ENCODE results near the gene C4BPB. TPM values are rescaled to one million over a fixed set of nuclear protein-coding genes. Genes with fewer than 3 reads are reported as not detected.

The C4BPB gene
- total and polyA plus RNA-seq, 2 of the 13 experiments (the other 11 are each of a cell fraction or from before 2014, with no cell fraction given), result 155 to 266 TPM

GRCh38 chr1:207050480-207051190 lies 38.0 kb upstream of the C4BPB start (continued):
- TF ChIP-seq ZUFSP (CRISPR knock-in tag; IDR thresholded peaks at IDR 0.05; ENCODE audit: borderline replicate concordance) (no peak), ELF3 (CRISPR knock-in tag; IDR thresholded peaks at IDR 0.05) (no peak), ZNF773 (CRISPR knock-in tag; IDR thresholded peaks at IDR 0.05; ENCODE audit: borderline replicate concordance) (no peak; the same call in 1 of the 2 replicates), SSRP1 (CRISPR knock-in tag; IDR thresholded peaks at IDR 0.05) (no peak), RFX5 (IDR thresholded peaks at IDR 0.05; ENCODE audit: low read depth, low read length) (0 out of 2 replicates have a peak, but pooled peaks have one; percentile 5), SPEN (CRISPR knock-in tag; IDR thresholded peaks at IDR 0.05; ENCODE audit: low read depth) (peak; percentile 34), ZSCAN12 (CRISPR knock-in tag; IDR thresholded peaks at IDR 0.05) (no peak), ZNF790 (CRISPR knock-in tag; IDR thresholded peaks at IDR 0.05; ENCODE audit: borderline replicate concordance) (no peak), FOXK1 (CRISPR knock-in tag; IDR thresholded peaks at IDR 0.05; ENCODE audit: borderline replicate concordance, low read depth) (0 out of 2 replicates have a peak, but pooled peaks have one; percentile 8), THAP9 (CRISPR knock-in tag; IDR thresholded peaks at IDR 0.05; ENCODE audit: borderline replicate concordance) (peak; percentile 99), PAWR (CRISPR knock-in tag; IDR thresholded peaks at IDR 0.05; ENCODE audit: borderline replicate concordance) (no peak), ZNF577 (CRISPR knock-in tag; IDR thresholded peaks at IDR 0.05; ENCODE audit: borderline replicate concordance, low read depth) (no peak), NR2F6 (IDR thresholded peaks at IDR 0.05) (no peak), NR2F6 (CRISPR knock-in tag; IDR thresholded peaks at IDR 0.05) (no peak), ZNF256 (CRISPR knock-in tag; conservative IDR thresholded peaks at IDR 0.05) (no peak), ZNF180 (CRISPR knock-in tag; IDR thresholded peaks at IDR 0.05; ENCODE audit: borderline replicate concordance, low read depth) (no peak), ATRX (CRISPR knock-in tag; IDR thresholded peaks at IDR 0.05; ENCODE audit: borderline replicate concordance) (no peak)
- TF ChIP-seq, protein P1, sequence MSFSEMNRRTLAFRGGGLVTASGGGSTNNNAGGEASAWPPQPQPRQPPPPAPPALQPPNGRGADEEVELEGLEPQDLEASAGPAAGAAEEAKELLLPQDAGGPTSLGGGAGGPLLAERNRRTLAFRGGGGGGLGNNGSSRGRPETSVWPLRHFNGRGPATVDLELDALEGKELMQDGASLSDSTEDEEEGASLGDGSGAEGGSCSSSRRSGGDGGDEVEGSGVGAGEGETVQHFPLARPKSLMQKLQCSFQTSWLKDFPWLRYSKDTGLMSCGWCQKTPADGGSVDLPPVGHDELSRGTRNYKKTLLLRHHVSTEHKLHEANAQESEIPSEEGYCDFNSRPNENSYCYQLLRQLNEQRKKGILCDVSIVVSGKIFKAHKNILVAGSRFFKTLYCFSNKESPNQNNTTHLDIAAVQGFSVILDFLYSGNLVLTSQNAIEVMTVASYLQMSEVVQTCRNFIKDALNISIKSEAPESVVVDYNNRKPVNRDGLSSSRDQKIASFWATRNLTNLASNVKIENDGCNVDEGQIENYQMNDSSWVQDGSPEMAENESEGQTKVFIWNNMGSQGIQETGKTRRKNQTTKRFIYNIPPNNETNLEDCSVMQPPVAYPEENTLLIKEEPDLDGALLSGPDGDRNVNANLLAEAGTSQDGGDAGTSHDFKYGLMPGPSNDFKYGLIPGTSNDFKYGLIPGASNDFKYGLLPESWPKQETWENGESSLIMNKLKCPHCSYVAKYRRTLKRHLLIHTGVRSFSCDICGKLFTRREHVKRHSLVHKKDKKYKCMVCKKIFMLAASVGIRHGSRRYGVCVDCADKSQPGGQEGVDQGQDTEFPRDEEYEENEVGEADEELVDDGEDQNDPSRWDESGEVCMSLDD (CRISPR knock-in tag; IDR thresholded peaks at IDR 0.05; ENCODE audit: borderline replicate concordance), result no peak
- TF ChIP-seq, protein P2, sequence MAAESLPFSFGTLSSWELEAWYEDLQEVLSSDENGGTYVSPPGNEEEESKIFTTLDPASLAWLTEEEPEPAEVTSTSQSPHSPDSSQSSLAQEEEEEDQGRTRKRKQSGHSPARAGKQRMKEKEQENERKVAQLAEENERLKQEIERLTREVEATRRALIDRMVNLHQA (CRISPR knock-in tag; IDR thresholded peaks at IDR 0.05), result no peak
- TF ChIP-seq, protein P3, sequence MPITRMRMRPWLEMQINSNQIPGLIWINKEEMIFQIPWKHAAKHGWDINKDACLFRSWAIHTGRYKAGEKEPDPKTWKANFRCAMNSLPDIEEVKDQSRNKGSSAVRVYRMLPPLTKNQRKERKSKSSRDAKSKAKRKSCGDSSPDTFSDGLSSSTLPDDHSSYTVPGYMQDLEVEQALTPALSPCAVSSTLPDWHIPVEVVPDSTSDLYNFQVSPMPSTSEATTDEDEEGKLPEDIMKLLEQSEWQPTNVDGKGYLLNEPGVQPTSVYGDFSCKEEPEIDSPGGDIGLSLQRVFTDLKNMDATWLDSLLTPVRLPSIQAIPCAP (CRISPR knock-in tag; IDR thresholded peaks at IDR 0.05; ENCODE audit: low read depth), result no peak
- TF ChIP-seq, protein P4, sequence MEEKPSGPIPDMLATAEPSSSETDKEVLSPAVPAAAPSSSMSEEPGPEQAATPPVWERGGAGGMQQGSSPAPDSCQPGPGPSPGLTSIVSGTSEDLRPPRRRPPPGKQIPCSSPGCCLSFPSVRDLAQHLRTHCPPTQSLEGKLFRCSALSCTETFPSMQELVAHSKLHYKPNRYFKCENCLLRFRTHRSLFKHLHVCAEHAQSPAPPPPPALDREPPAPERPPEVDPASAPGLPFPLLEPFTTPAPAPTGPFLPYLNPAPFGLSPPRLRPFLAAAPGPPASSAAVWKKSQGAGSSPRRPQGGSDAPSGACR (CRISPR knock-in tag; IDR thresholded peaks at IDR 0.05), result 0 out of 2 replicates have a peak, but pooled peaks have one; percentile 24
